Epithelial cell of proximal tubule (primary cell): ENCODE results near the gene ACSL1. TPM values are rescaled to one million over a fixed set of nuclear protein-coding genes. Genes with fewer than 3 reads are reported as not detected.

Source experiments
- DNase-seq: peaks from one replicate; pipeline ENCODE4 v3.0.0-alpha.2; 2011; ENCODE audit warnings: low read depth
- H3K4me3 ChIP-seq: 2 replicates; pipeline ENCODE4 v1.5.1; 2011; ENCODE audit warnings: low read depth, mild to moderate bottlenecking, low read length
- total RNA-seq: library from RNA; depleted of rRNA; stranded (reverse); fragments of >200 nt; gene quantifications from 2 replicates; pipeline ENCODE4 v1.2.3, GENCODE V29; 2015
- TF ChIP-seq, protein P1 (sequence below): conservative IDR thresholded peaks from 2 replicates; pipeline ENCODE4 v1.5.1; 2012; ENCODE audit warnings: low read depth, mild to moderate bottlenecking, low read length

The ACSL1 gene
- total RNA-seq, 1 donor from 2014 or later, result 18.5 TPM

DNA sequence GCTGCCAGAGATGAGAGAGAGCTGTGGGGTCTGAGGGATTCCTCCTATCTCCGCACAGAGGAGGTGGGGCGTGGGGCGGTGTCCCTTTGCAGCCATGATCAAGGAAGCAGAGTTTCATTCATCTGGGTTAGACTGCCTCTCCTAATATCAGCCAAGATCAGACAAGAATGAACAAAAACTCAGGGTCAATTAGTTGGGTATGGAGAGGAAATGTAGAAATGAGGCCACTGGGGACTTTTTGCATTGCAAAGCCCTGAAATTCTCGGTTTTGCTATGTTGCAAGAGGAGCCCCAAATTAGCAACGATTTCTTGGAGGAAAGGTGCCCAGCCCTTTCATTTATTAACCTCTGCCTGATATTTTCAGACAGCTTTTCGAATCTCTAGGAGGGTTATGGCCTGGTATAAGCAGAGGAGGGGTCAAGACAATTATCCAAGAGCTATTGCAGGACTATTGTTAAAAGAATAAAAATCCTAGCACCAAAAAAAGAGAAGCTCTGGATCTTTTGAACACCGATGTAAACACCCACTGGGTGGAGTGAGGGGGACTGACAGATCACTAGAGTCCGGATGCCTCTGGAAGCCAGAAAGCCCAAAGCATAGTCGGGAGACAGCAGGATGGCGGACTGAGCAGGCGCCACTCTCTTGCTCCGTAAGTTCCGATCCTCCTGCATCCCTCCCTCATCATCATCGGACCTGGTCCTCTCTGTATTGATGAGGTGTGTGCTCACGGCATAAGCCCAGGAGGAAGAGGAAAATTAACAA is 34.4 kb upstream of the ACSL1 start:
- TF ChIP-seq, protein P1, sequence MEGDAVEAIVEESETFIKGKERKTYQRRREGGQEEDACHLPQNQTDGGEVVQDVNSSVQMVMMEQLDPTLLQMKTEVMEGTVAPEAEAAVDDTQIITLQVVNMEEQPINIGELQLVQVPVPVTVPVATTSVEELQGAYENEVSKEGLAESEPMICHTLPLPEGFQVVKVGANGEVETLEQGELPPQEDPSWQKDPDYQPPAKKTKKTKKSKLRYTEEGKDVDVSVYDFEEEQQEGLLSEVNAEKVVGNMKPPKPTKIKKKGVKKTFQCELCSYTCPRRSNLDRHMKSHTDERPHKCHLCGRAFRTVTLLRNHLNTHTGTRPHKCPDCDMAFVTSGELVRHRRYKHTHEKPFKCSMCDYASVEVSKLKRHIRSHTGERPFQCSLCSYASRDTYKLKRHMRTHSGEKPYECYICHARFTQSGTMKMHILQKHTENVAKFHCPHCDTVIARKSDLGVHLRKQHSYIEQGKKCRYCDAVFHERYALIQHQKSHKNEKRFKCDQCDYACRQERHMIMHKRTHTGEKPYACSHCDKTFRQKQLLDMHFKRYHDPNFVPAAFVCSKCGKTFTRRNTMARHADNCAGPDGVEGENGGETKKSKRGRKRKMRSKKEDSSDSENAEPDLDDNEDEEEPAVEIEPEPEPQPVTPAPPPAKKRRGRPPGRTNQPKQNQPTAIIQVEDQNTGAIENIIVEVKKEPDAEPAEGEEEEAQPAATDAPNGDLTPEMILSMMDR, result no peak
- no peak for DNase-seq
- H3K4me3 ChIP-seq, result no peak overlapping the region

DNA sequence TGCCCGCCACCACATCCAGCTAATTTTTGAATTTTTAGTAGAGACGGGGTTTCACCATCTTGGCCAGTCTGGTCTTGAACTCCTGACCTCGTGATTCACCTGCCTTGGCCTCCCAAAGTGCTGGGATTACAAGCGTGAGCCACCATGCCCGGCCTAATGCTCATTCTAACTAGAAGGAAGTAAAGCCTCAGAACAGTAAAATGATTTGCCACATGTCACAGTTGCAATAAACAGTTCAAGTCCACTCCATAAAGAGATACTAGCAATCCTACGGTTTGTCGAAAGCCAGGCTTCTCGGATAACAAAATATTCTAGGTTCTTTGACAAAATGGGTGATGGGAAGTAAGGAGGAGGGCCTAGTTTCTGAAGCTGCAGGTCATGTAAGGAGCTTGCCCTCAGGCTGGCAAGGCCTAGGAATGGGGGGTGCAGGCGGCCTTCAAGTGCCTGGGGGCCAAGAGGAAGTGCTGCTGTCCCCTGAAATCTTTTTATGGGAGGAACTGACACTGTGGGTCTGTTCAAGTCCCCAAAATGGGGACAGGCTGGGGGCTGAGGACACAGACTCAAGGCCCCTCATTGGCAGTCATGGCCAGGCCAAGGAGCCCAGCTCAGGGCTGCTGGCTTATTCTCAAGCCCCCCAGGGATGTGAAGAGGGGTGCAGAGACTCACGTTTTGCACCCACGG is 31.8 kb upstream of the ACSL1 start:
- TF ChIP-seq, protein P1, result no peak
- DNase-seq, result no peak
- no peak overlapping the region for H3K4me3 ChIP-seq

DNA sequence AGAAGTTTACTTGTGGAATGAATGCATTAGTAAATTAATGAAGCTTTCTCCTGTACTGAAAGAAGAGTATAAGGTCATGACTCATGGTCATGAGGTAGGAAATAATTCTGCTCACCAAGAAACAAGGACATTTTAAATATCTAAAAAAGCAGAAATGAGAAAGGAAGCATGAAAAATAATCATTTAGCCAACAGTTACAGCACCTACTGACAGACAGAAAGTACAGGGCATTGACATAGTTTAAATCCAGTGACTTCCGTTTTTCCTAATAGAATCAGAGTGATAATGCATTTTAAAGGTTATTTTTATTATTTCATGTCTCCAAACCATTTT is 30.5 kb upstream of the ACSL1 start:
- TF ChIP-seq, protein P1, result no peak
- DNase-seq, result no peak
- H3K4me3 ChIP-seq, result no peak overlapping the region

DNA sequence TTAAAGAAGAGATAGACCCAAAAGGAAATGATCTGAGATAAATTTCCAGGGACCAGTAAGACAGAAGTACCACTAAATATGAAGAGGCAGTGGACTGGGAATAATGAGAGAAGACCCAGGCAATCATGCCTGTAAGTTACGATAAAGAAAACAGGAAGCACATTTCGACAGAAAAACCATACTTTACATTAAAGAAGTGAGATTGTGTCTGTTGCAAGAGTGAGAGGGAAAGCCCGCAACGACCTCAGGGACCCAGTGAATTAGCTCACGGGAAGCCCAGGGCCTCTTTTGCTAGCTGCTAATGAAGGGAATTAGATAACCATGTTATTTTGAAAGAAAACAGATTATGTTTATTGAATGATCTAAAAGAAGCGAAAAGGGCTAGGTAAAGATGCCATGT is 28.9 kb upstream of the ACSL1 start:
- no peak for DNase-seq
- no peak overlapping the region for H3K4me3 ChIP-seq
- TF ChIP-seq, protein P1, result no peak

DNA sequence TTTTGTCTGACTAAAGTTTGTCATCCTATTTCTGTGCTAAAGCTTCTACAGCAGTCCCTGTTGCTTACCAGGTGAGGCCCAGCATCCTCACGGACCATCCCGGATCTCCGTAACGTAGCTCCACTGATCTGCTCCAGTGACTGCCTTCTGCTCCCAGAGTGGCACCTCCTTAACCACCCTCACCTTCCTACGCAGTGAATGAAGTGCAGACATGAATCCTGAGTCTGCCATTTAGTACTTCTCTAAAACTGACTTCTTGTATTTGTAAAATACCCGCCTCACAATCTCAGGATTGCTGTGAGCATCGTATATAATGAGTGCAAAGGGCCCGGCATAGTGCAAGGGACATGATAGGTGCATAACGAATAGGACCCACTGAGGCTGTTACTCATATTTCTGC is 27.7 kb upstream of the ACSL1 start:
- TF ChIP-seq, protein P1, result no peak
- no peak overlapping the region for H3K4me3 ChIP-seq
- no peak for DNase-seq

DNA sequence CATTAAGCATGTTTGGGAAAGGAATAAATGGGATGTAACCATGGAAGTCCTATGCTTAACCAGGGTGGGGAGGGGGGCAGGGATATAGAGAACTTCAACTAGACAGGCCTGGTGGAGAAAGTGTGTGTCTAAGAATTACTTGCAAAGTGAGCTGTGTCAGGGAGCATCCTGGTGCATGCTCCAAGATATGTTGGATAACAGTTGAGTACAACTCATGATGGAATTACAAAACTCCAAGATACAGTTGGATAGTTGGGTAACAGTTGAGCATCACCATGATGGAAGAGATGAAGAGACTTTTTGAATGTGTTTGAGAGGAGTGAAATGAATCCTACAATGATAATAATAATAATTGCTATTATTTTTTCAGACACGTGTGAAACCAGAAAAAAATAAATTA is 26.1 kb upstream of the ACSL1 start:
- TF ChIP-seq, protein P1, result no peak
- no peak overlapping the region for H3K4me3 ChIP-seq

DNA sequence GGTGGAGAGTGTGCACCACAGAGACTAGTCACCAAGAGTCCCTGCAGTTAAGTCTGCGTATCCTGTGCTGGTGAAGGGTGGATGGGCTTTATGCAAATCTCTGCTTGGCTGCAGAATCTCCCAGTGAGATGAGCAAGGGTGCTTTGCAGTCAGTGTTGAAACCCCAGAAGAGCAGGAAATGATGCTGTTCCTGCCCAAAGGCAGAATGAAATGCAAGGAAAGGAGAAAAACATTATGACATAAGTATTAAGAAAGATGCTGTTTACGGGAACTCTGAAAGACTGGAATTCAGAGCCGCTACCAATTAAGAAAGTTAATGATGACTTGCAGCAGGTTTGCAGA is 25.4 kb upstream of the ACSL1 start:
- no peak for DNase-seq
- TF ChIP-seq, protein P1, result no peak
- H3K4me3 ChIP-seq, result no peak overlapping the region

More for the DNA sequence above, 26.1 kb upstream of the ACSL1 start:
- no peak for DNase-seq
